LNCaP clone FGC (cell line): ENCODE results near the gene ABHD6.
"Not testable (repeated sequence)": the region's sequence is repeated elsewhere in the genome, so short reads cannot be mapped to it uniquely, and the experiment has no call there.

ENCODE experiments used
- DNase-seq: peaks from one replicate; pipeline ENCODE4 v3.0.0-alpha.2; 2011; ENCODE audit warnings: low read depth
- H3K4me3 ChIP-seq: 2 replicates; pipeline ENCODE4 v1.5.1; 2011; ENCODE audit warnings: mild to moderate bottlenecking, low read depth, low read length, control low read depth
- CTCF ChIP-seq: IDR thresholded peaks from 2 replicates; pipeline ENCODE4 v1.5.1; 2012; ENCODE audit warnings: mild to moderate bottlenecking; ENCODE audit not compliant: control insufficient read depth, insufficient read depth; ENCODE audit errors: extremely low read depth

ABHD6 gene

GRCh38 chr3:58216496-58217195, 20.9 kb upstream of the ABHD6 start:
- no peak overlapping the region for H3K4me3 ChIP-seq

GRCh38 chr3:58217209-58217811, 20.3 kb upstream of the ABHD6 start:
- DNase-seq = peak; percentile 17
- no peak overlapping the region for H3K4me3 ChIP-seq
- peak; percentile 81 for TF ChIP-seq CTCF

More at GRCh38 chr3:58216496-58217195, 20.9 kb upstream of the ABHD6 start:
- TF ChIP-seq CTCF = no peak
- no peak for DNase-seq

GRCh38 chr3:58218904-58219303, 18.7 kb upstream of the ABHD6 start:
- no peak for TF ChIP-seq CTCF
- no peak for DNase-seq

GRCh38 chr3:58222161-58222724, 15.3 kb upstream of the ABHD6 start:
- H3K4me3 ChIP-seq = no peak overlapping the region
- TF ChIP-seq CTCF = no peak
- DNase-seq = no peak

More at GRCh38 chr3:58218904-58219303, 18.7 kb upstream of the ABHD6 start:
- no peak overlapping the region for H3K4me3 ChIP-seq

- no peak overlapping the region for H3K4me3 ChIP-seq
- DNase-seq = no peak
- no peak for TF ChIP-seq CTCF
Measured at GRCh38 chr3:58223855-58224254, 13.7 kb upstream of the ABHD6 start.

- DNase-seq, H3K4me3 ChIP-seq: not testable (repeated sequence)
Measured at GRCh38 chr3:58227933-58228332, 9.7 kb upstream of the ABHD6 start.

- no peak for TF ChIP-seq CTCF
- no peak overlapping the region for H3K4me3 ChIP-seq
- DNase-seq = no peak
Measured at GRCh38 chr3:58230876-58231552, 6.6 kb upstream of the ABHD6 start.
